ENCODE results near the gene CADM4.
A peak's percentile ranks its signal among the peaks of the same experiment; 100 is the strongest.

The CADM4 gene

GRCh38 chr19:43586346-43586745 is 53.3 kb downstream of the CADM4 start:
- DNase-seq = no peak
- no peak for ATAC-seq

GRCh38 chr19:43584484-43584883 is 55.2 kb downstream of the CADM4 start:
- DNase-seq = no peak
- ATAC-seq = no peak

- ATAC-seq = no peak
- no peak for DNase-seq
Observed at GRCh38 chr19:43582495-43582894, 57.2 kb downstream of the CADM4 start.

- ATAC-seq (no peak), DNase-seq (no peak)
Observed at GRCh38 chr19:43581467-43581866, 58.2 kb downstream of the CADM4 start.

- no peak for ATAC-seq
- no peak for DNase-seq
Observed at GRCh38 chr19:43578787-43579186, 60.9 kb downstream of the CADM4 start.

GRCh38 chr19:43575955-43576878 is 63.4 kb downstream of the CADM4 start:
- DNase-seq (peak; percentile 30), ATAC-seq (no peak)

GRCh38 chr19:43575156-43575950 is 64.3 kb downstream of the CADM4 start, which contains the start of the genes PINLYP and XRCC1:
Gene PINLYP, plus strand, starts transcription at chr19:43575801. Its CDS starts 1,391 bp downstream, at chr19:43577192.
Gene XRCC1, minus strand, starts transcription at chr19:43575527. Its CDS starts 69 bp downstream, at chr19:43575458.
- ATAC-seq (peak; percentile 98), DNase-seq (peak; percentile 97)

GRCh38 chr19:43574424-43575155 is 65.1 kb downstream of the CADM4 start:
- no peak for ATAC-seq
- DNase-seq = no peak

Data from stimulated activated naive CD8-positive, alpha-beta T cell treated with anti-CD3 and anti-CD28 coated beads, Interleukin-15, Interleukin-2, amounts not matched to agents 100 U/mL and 50 U/mL, for 24 hours (primary cell).